ENCODE results near the gene ARHGEF25. TPM values are rescaled to one million over a fixed set of nuclear protein-coding genes. Genes with fewer than 3 reads are reported as not detected.

The ARHGEF25 gene
- total RNA-seq (2022; extraction: Qiagen RNA extraction) = 4.8 to 6.9 TPM (median 6.3 TPM) in 5 replicates

GRCh38 chr12:57611108-57611826 lies at the start of gene ARHGEF25:
TSS of gene ARHGEF25 (plus strand) at chr12:57611435. CDS start at chr12:57611895, 460 bp downstream.

GRCh38 chr12:57590864-57591781 lies 20.1 kb upstream of the ARHGEF25 start, which contains the start of gene PIP4K2C:
TSS of gene PIP4K2C (plus strand) at chr12:57591192. CDS start at chr12:57591290, 98 bp downstream.

GRCh38 chr12:57604454-57604991 lies 6.7 kb upstream of the ARHGEF25 start, which contains the start of gene DTX3:
TSS of gene DTX3 (plus strand) at chr12:57604824. CDS start at chr12:57606518, 1,694 bp downstream.

GRCh38 chr12:57632958-57633840 lies 22.0 kb downstream of the ARHGEF25 start, which contains the start of gene B4GALNT1:
TSS of gene B4GALNT1 (minus strand) at chr12:57633201. CDS start at chr12:57632132, 1,069 bp downstream.

Other genes with a start within 250 kb of the ARHGEF25 start
- 9.1 to 11.3 TPM (median 10.0 TPM) in 5 replicates for gene R3HDM2, start 180.4 kb upstream of the ARHGEF25 start, total RNA-seq (2022; extraction: Qiagen RNA extraction)
- 0.05 to 0.08 TPM in 2 of 5 replicates, not detected in the others for gene INHBC, start 176.7 kb upstream of the ARHGEF25 start, total RNA-seq (2022; extraction: Qiagen RNA extraction)
- 0.08 to 0.16 TPM (median 0.10 TPM) in 4 of 5 replicates, not detected in the other for gene INHBE, start 156.1 kb upstream of the ARHGEF25 start, total RNA-seq (2022; extraction: Qiagen RNA extraction)
- 7.4 to 12.6 TPM (median 10.1 TPM) in 5 replicates for gene GLI1, start 151.7 kb upstream of the ARHGEF25 start, total RNA-seq (2022; extraction: Qiagen RNA extraction)
- 0.26 to 0.73 TPM (median 0.36 TPM) in 5 replicates for gene ARHGAP9, start 131.6 kb upstream of the ARHGEF25 start, total RNA-seq (2022; extraction: Qiagen RNA extraction)
- gene MARS1, start 123.4 kb upstream of the ARHGEF25 start, total RNA-seq (2022; extraction: Qiagen RNA extraction) = 143 to 306 TPM (median 151 TPM) in 5 replicates
- gene DDIT3, start 90.9 kb upstream of the ARHGEF25 start, total RNA-seq (2022; extraction: Qiagen RNA extraction) = 29.1 to 35.1 TPM (median 30.6 TPM) in 5 replicates
- gene MBD6, start 88.6 kb upstream of the ARHGEF25 start, total RNA-seq (2022; extraction: Qiagen RNA extraction) = 18.9 to 33.3 TPM (median 27.2 TPM) in 5 replicates
- gene DCTN2, start 64.2 kb upstream of the ARHGEF25 start, total RNA-seq (2022; extraction: Qiagen RNA extraction) = 111 to 169 TPM (median 122 TPM) in 5 replicates
- gene KIF5A, start 61.4 kb upstream of the ARHGEF25 start, total RNA-seq (2022; extraction: Qiagen RNA extraction) = 0.10 to 0.36 TPM (median 0.24 TPM) in 5 replicates
- 37.8 to 45.2 TPM (median 40.1 TPM) in 5 replicates for gene PIP4K2C, start 20.2 kb upstream of the ARHGEF25 start, total RNA-seq (2022; extraction: Qiagen RNA extraction)
- 14.1 to 19.9 TPM (median 19.8 TPM) in 5 replicates for gene DTX3, start 6.6 kb upstream of the ARHGEF25 start, total RNA-seq (2022; extraction: Qiagen RNA extraction)
- gene B4GALNT1, start 21.8 kb downstream of the ARHGEF25 start, total RNA-seq (2022; extraction: Qiagen RNA extraction) = 33.2 to 55.1 TPM (median 48.9 TPM) in 5 replicates
- gene OS9, start 82.7 kb downstream of the ARHGEF25 start, total RNA-seq (2022; extraction: Qiagen RNA extraction) = 114 to 128 TPM (median 119 TPM) in 5 replicates
- 0.12 to 0.27 TPM (median 0.15 TPM) in 5 replicates for gene AGAP2, start 127.3 kb downstream of the ARHGEF25 start, total RNA-seq (2022; extraction: Qiagen RNA extraction)
- 15.6 to 21.9 TPM (median 16.7 TPM) in 5 replicates for gene TSPAN31, start 133.6 kb downstream of the ARHGEF25 start, total RNA-seq (2022; extraction: Qiagen RNA extraction)
- gene CDK4, start 140.9 kb downstream of the ARHGEF25 start, total RNA-seq (2022; extraction: Qiagen RNA extraction) = 245 to 292 TPM (median 255 TPM) in 5 replicates
- gene MARCHF9, start 143.7 kb downstream of the ARHGEF25 start, total RNA-seq (2022; extraction: Qiagen RNA extraction) = 6.3 to 8.4 TPM (median 7.9 TPM) in 5 replicates
- 1.2 to 3.7 TPM (median 2.0 TPM) in 5 replicates for gene CYP27B1, start 155.6 kb downstream of the ARHGEF25 start, total RNA-seq (2022; extraction: Qiagen RNA extraction)
- 54.5 to 55.9 TPM (median 55.3 TPM) in 5 replicates for gene METTL1, start 160.7 kb downstream of the ARHGEF25 start, total RNA-seq (2022; extraction: Qiagen RNA extraction)
- gene EEF1AKMT3, start 161.2 kb downstream of the ARHGEF25 start, total RNA-seq (2022; extraction: Qiagen RNA extraction) = 4.3 to 6.2 TPM (median 6.0 TPM) in 5 replicates
- 66.1 to 77.5 TPM (median 72.4 TPM) in 5 replicates for gene TSFM, start 171.4 kb downstream of the ARHGEF25 start, total RNA-seq (2022; extraction: Qiagen RNA extraction)
- 0.35 to 1.2 TPM (median 0.50 TPM) in 5 replicates for gene AVIL, start 207.3 kb downstream of the ARHGEF25 start, total RNA-seq (2022; extraction: Qiagen RNA extraction)
- 42.4 to 59.4 TPM (median 53.9 TPM) in 5 replicates for gene CTDSP2, start 235.3 kb downstream of the ARHGEF25 start, total RNA-seq (2022; extraction: Qiagen RNA extraction)